H1 (cell line): ENCODE measurements around the gene BCLAF3. TPM values are rescaled to one million over a fixed set of nuclear protein-coding genes. Genes with fewer than 3 reads are reported as not detected.

Experiments used
- BCL11A ChIP-seq, 2 experiments: IDR thresholded peaks; one replicate each; pipeline ENCODE4 v1.6.1; 2011; ENCODE audit warnings: low read depth in 2 of 2, low read length in 2 of 2, mild to moderate bottlenecking in 2 of 2
- CBX8 ChIP-seq: fragments of 300-800, 300-1000 bp; sonication (generic); IDR thresholded peaks from 2 replicates; pipeline ENCODE4 v1.7.1; 2016; ENCODE audit warnings: low read depth, low read length, borderline replicate concordance
- NRF1 ChIP-seq: IDR thresholded peaks from 2 replicates; pipeline ENCODE4 v1.6.1; 2011; ENCODE audit warnings: mild to moderate bottlenecking, low read depth, low read length, improper control_type of control experiment
- SAP30 ChIP-seq: fragments of 300-600 bp; sonication (generic); IDR thresholded peaks from 2 replicates; pipeline ENCODE4 v1.7.1; 2012; ENCODE audit warnings: low read length, moderate library complexity, mild to moderate bottlenecking, inconsistent platforms; ENCODE audit not compliant: insufficient read depth, insufficient replicate concordance
- SUZ12 ChIP-seq: fragments of 200-600 bp; sonication (generic); IDR thresholded peaks from 2 replicates; pipeline ENCODE4 v1.6.1; 2012; ENCODE audit warnings: mild to moderate bottlenecking, inconsistent platforms, low read length, moderate library complexity, mixed read lengths
- TEAD4 ChIP-seq: IDR thresholded peaks from 2 replicates; pipeline ENCODE4 v1.6.1; 2012; ENCODE audit warnings: low read depth, low read length, inconsistent platforms, mixed read lengths
- polyA plus RNA-seq, 7 experiments: library from polyadenylated mRNA; depleted of rRNA in 3 of 7; stranded (reverse) in 5 of 7; unstranded in 2 of 7; fragments of >200 nt in 5 of 7; fragments of 200-250 nt in 2 of 7; gene quantifications; 1 replicate in 5 of 7; 2 replicates in 1 of 7; 4 replicates in 1 of 7; pipeline versions ENCODE4 v1.2.1 to v1.2.3, GENCODE V29; 2011 to 2013; ENCODE audit warnings: missing spikeins in 2 of 7, mixed read lengths in 2 of 7
- total RNA-seq: library from RNA; stranded (reverse); fragmentation: NEBNext Ultra II Directional; extraction: Animal tissue kit (Norgen Biotek cat#: 25700); gene quantifications from 2 replicates; pipeline ENCODE4 v1.2.1, GENCODE V29; 2021

The BCLAF3 gene
- total and polyA plus RNA-seq, 2 of the 8 experiments (the other 6 are each of a cell fraction or from before 2014, with no cell fraction given): 1.3 to 9.0 TPM

- TF ChIP-seq SAP30 (no peak), TEAD4 (no peak), SUZ12 (no peak), NRF1 (no peak), BCL11A (IDR thresholded peaks at IDR 0.05; ENCODE audit: low read depth in 2 of 2, low read length in 2 of 2) (no peak), CBX8 (no peak)
Observed at GRCh38 chrX:20019672-20020365, 29.0 kb upstream of the BCLAF3 start (continued).
